ENCODE results near the gene TMEM131.
A peak's percentile ranks its signal among the peaks of the same experiment; 100 is the strongest.

The TMEM131 gene

DNA sequence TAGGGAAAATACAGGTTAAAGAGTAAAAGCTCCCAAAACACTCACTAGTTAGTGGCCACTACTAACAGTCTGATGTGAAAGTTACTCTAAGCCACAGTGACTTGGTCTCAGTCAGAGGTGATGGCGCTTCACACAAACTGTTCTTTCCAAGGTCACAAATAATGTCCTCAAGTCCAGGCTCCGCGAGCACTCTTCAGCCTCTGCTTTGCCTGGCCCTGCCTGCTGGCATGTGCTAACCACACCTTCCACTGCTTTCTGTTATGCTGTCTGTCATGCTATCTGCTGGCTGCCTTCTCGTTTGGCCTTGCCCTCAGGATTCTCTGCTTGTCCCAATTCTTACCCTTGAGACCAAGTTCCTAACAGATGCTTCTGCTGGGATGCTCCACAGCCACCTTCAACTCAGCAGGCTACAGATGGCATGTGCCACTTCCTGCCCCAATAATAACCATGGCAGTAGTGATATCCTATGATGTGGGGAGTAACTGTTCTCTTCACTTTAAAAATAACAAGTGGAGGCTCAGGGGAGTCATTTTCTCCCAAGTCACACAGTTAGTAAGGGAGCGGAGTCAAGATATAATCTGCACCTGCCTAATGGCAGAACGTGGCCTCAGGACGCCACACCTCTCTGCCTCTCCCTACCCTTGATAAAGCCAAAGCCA is 206.6 kb downstream of the TMEM131 start:
- TF ChIP-seq, protein P1, sequence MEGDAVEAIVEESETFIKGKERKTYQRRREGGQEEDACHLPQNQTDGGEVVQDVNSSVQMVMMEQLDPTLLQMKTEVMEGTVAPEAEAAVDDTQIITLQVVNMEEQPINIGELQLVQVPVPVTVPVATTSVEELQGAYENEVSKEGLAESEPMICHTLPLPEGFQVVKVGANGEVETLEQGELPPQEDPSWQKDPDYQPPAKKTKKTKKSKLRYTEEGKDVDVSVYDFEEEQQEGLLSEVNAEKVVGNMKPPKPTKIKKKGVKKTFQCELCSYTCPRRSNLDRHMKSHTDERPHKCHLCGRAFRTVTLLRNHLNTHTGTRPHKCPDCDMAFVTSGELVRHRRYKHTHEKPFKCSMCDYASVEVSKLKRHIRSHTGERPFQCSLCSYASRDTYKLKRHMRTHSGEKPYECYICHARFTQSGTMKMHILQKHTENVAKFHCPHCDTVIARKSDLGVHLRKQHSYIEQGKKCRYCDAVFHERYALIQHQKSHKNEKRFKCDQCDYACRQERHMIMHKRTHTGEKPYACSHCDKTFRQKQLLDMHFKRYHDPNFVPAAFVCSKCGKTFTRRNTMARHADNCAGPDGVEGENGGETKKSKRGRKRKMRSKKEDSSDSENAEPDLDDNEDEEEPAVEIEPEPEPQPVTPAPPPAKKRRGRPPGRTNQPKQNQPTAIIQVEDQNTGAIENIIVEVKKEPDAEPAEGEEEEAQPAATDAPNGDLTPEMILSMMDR (conservative IDR thresholded peaks at IDR 0.05), result no peak
- TF ChIP-seq ZFX (IDR thresholded peaks at IDR 0.05), result no peak
- H3K27ac ChIP-seq, result no peak overlapping the region

DNA sequence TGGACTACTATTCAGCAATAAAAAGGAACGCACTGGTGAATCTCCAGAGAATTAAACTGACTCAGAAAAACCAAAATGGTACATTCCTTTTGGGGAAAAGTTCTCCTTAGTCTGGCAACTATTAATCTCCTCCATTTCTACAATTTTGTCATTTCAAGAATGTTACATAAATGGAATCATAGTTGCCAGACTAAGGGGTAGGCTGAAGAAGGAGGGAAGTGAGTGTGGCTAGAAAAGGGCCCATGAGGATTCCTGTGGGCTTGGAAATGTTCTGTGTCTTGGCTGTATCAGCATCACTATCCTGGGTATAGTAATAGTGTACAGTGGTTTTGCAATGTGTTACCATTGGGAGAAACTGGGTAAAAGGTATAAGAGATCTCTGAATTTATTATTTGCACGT is 209.9 kb downstream of the TMEM131 start:
- no peak overlapping the region for H3K27ac ChIP-seq
- no peak for TF ChIP-seq ZFX (IDR thresholded peaks at IDR 0.05)
- TF ChIP-seq, protein P1 (conservative IDR thresholded peaks at IDR 0.05), result no peak

DNA sequence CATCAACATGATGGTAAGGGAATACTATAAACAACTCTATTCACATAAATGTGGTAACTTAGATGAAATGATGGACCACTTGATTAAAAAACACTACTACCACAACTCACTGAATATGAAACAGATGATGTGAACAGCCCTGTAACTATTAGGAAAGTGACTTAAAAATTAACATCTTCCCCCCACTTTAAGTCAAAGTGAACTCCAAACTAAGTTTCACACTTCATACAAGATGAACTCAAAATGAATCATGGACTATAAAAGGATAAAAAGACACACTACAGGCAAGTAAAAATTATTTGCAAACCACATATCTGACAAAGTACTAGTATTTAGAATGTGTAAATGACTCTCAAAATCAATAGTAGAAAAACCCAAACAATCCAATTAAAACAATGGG is 210.8 kb downstream of the TMEM131 start:
- no peak overlapping the region for H3K27ac ChIP-seq
- TF ChIP-seq ZFX (IDR thresholded peaks at IDR 0.05), result no peak
- TF ChIP-seq, protein P1 (conservative IDR thresholded peaks at IDR 0.05), result no peak

DNA sequence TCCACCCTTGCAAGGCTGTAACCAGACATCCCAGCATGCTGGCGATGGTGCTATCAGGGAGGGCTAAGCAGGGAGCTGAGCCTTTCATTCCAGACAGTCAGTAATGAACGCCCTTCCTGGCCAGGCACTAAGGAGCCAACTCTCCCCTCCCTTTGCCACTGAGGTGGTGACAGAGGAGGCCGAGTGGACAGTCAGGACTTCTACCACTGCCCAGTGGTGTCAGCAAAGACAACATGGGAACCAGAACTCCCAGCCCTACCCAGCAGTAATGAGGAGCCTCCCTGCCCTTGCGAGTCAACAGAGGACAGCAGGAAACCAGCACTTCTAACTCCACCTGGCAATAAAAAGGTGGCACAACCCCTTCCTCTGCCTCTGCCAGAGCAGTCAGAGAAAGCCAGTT is 213.8 kb downstream of the TMEM131 start:
- TF ChIP-seq, protein P1 (conservative IDR thresholded peaks at IDR 0.05), result no peak
- TF ChIP-seq ZFX (IDR thresholded peaks at IDR 0.05), result no peak
- H3K27ac ChIP-seq, result no peak overlapping the region

DNA sequence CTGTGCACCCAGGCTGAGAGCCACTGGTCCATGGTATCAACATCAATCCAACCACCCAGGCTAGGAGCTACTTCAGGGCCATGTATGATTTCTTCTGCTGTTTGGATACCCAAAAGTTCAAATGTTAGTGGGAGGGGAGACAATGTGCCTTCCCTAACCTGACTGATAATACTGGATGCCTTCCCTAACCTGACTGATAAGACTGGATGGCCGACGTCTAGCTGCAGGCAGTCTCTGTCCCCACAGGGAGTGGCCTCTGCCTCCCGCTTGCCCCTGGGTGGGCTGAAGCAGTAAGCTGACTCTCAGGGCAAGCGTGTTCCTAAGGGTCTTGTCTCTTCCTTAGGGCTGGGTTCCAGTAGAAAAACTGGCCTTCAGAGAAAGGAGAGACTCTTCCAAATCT is 216.6 kb downstream of the TMEM131 start:
- H3K27ac ChIP-seq, result no peak overlapping the region
- TF ChIP-seq, protein P1 (conservative IDR thresholded peaks at IDR 0.05), result no peak
- TF ChIP-seq ZFX (IDR thresholded peaks at IDR 0.05), result no peak

DNA sequence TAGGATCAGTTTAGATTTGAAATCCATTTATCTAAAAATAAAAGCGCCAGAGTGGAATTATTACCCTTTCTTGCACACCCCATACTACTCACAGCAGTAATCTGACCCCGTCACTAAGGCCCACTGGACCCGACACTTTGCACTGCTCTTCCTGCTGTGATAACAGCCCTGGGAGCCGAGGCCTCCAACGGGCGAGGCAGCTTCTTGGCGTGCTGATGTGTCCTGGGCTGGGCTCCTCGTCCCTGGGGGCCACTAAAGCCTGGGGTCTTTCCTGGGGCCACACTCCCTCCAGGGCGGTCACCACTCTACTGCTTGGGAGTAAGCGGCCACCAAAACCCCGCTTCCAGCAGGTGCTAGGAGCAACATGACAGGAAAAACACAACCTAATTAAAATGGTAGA is 220.7 kb downstream of the TMEM131 start:
- TF ChIP-seq, protein P1 (conservative IDR thresholded peaks at IDR 0.05), result no peak
- no peak for TF ChIP-seq ZFX (IDR thresholded peaks at IDR 0.05)

DNA sequence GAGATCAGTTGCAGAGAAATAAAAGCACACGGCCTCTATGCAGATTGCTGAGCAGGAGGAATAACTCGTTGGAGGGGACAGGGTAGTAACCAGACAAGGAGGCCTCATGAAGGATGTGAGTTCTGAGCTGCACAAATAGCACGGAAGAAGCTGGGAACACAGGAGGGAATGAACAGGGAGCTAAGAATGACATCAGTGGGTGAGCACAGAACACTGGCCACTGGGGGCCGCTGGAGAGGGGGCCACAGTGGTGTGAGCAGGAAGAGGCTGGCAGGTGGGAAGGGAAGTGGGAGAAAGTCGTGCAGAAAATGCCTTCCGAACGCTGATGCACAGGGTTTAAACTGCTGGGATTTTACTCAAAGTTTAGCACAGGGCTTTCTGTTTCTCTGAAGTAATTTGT is 221.3 kb downstream of the TMEM131 start:
- no peak for TF ChIP-seq ZFX (IDR thresholded peaks at IDR 0.05)
- TF ChIP-seq, protein P1 (conservative IDR thresholded peaks at IDR 0.05), result peak; percentile 65

More for the DNA sequence above, 220.7 kb downstream of the TMEM131 start:
- no peak overlapping the region for H3K27ac ChIP-seq

More for the DNA sequence above, 221.3 kb downstream of the TMEM131 start:
- H3K27ac ChIP-seq, result no peak overlapping the region
